H9 (cell line): Measurements from ENCODE around the gene EVI5L. TPM values are rescaled to one million over a fixed set of nuclear protein-coding genes. Genes with fewer than 3 reads are reported as not detected.

Source experiments
- DNase-seq: peaks from one replicate; pipeline ENCODE4 v3.0.0-alpha.2; 2017
- H2AFZ ChIP-seq: one replicate; pipeline ENCODE4 v1.6.1; 2013; ENCODE audit warnings: mild to moderate bottlenecking, low read length, control low read depth, moderate library complexity
- H2AK5ac ChIP-seq: 2 replicates; pipeline ENCODE4 v1.6.1; 2013; ENCODE audit warnings: low read length, control low read depth, mixed read lengths; ENCODE audit not compliant: insufficient read length
- H2BK120ac ChIP-seq: one replicate; pipeline ENCODE4 v1.6.1; 2013; ENCODE audit warnings: low read depth, mild to moderate bottlenecking, low read length, control low read depth, inconsistent platforms; ENCODE audit not compliant: poor library complexity, severe bottlenecking
- H2BK12ac ChIP-seq: 2 replicates; pipeline ENCODE4 v1.6.1; 2013; ENCODE audit warnings: low read length, control low read depth, mixed read lengths, low read depth; ENCODE audit not compliant: insufficient read length
- H2BK15ac ChIP-seq: 2 replicates; pipeline ENCODE4 v1.6.1; 2013; ENCODE audit warnings: low read depth, low read length, control low read depth
- H2BK20ac ChIP-seq: one replicate; pipeline ENCODE4 v1.6.1; 2013; ENCODE audit warnings: low read depth, mild to moderate bottlenecking, low read length, control low read depth, inconsistent platforms; ENCODE audit not compliant: poor library complexity, severe bottlenecking
- H2BK5ac ChIP-seq: 2 replicates; pipeline ENCODE4 v1.6.1; 2013; ENCODE audit warnings: low read length, control low read depth, mixed read lengths; ENCODE audit not compliant: insufficient read length
- H3K14ac ChIP-seq: 2 replicates; pipeline ENCODE4 v1.6.1; 2013; ENCODE audit warnings: low read length, control low read depth; ENCODE audit not compliant: insufficient read depth
- H3K18ac ChIP-seq: 2 replicates; pipeline ENCODE4 v1.6.1; 2013; ENCODE audit warnings: low read depth, mild to moderate bottlenecking, mixed read lengths, low read length, control low read depth; ENCODE audit not compliant: insufficient read length
- H3K23ac ChIP-seq: 2 replicates; pipeline ENCODE4 v1.6.1; 2013; ENCODE audit warnings: low read length, control low read depth, mixed read lengths, low read depth; ENCODE audit not compliant: insufficient read length
- H3K23me2 ChIP-seq: 2 replicates; pipeline ENCODE4 v1.6.1; 2013; ENCODE audit warnings: low read depth, mild to moderate bottlenecking, mixed read lengths, low read length, control low read depth; ENCODE audit not compliant: insufficient read length, poor library complexity, severe bottlenecking
- H3K27ac ChIP-seq: 2 replicates; pipeline ENCODE4 v1.5.1; 2013; ENCODE audit warnings: low read length, control low read depth, mixed read lengths, low read depth; ENCODE audit not compliant: insufficient read length
- H3K27me3 ChIP-seq: 2 replicates; pipeline ENCODE4 v1.6.1; 2013; ENCODE audit warnings: low read length, control low read depth, inconsistent platforms; ENCODE audit not compliant: insufficient read depth
- H3K4ac ChIP-seq: 2 replicates; pipeline ENCODE4 v1.6.1; 2013; ENCODE audit warnings: low read depth, mild to moderate bottlenecking, control low read depth, inconsistent platforms, low read length, moderate library complexity
- H3K4me1 ChIP-seq: 2 replicates; pipeline ENCODE4 v1.6.1; 2013; ENCODE audit warnings: low read length, control low read depth, inconsistent platforms; ENCODE audit not compliant: insufficient read depth
- H3K4me2 ChIP-seq: 2 replicates; pipeline ENCODE4 v1.6.1; 2013; ENCODE audit warnings: low read length, control low read depth, mixed read lengths; ENCODE audit not compliant: insufficient read length, insufficient read depth
- H3K56ac ChIP-seq: 2 replicates; pipeline ENCODE4 v1.6.1; 2013; ENCODE audit warnings: low read depth, mild to moderate bottlenecking, mixed read lengths, low read length, control low read depth; ENCODE audit not compliant: insufficient read length
- H3K79me1 ChIP-seq: 2 replicates; pipeline ENCODE4 v1.6.1; 2013; ENCODE audit warnings: low read depth, mild to moderate bottlenecking, moderate library complexity, low read length, control low read depth, inconsistent platforms; ENCODE audit not compliant: insufficient read depth, poor library complexity, severe bottlenecking
- H3K79me2 ChIP-seq: 2 replicates; pipeline ENCODE4 v1.6.1; 2013; ENCODE audit warnings: low read length, control low read depth, inconsistent platforms; ENCODE audit not compliant: insufficient read depth
- H3K9ac ChIP-seq: 2 replicates; pipeline ENCODE4 v1.6.1; 2013; ENCODE audit warnings: low read length, control low read depth, mixed read lengths; ENCODE audit not compliant: insufficient read length; ENCODE audit errors: extremely low read depth
- H3K9me3 ChIP-seq: one replicate; pipeline ENCODE4 v1.6.1; 2013; ENCODE audit warnings: low read depth, low read length, inconsistent platforms; ENCODE audit not compliant: control insufficient read depth
- H3T11ph ChIP-seq: one replicate; pipeline ENCODE4 v1.6.1; 2013; ENCODE audit warnings: mild to moderate bottlenecking, low read length, control low read depth, inconsistent platforms
- H4K20me1 ChIP-seq: one replicate; pipeline ENCODE4 v1.6.1; 2013; ENCODE audit not compliant: control insufficient read depth, insufficient read length, insufficient read depth
- H4K5ac ChIP-seq: 2 replicates; pipeline ENCODE4 v1.6.1; 2013; ENCODE audit warnings: low read depth, mild to moderate bottlenecking, mixed read lengths, low read length, control low read depth; ENCODE audit not compliant: insufficient read length
- H4K8ac ChIP-seq: replicated peaks from 2 replicates; pipeline ENCODE4 v1.6.1; 2013; ENCODE audit warnings: low read length, control low read depth, mixed read lengths, low read depth; ENCODE audit not compliant: insufficient read length
- H4K91ac ChIP-seq: 2 replicates; pipeline ENCODE4 v1.6.1; 2013; ENCODE audit warnings: low read depth, mild to moderate bottlenecking, moderate library complexity, mixed read lengths, low read length, control low read depth; ENCODE audit not compliant: insufficient read length
- H3K27ac Mint-ChIP-seq, 3 experiments: 2 replicates in 2 of 3; 3 replicates in 1 of 3; pipeline ENCODE4 v1.8.0; 2020 to 2021; ENCODE audit warnings: mixed read lengths in 3 of 3, mild to moderate bottlenecking in 1 of 3, moderate library complexity in 1 of 3
- H3K27me3 Mint-ChIP-seq: 2 replicates; pipeline ENCODE4 v1.8.0; 2021; ENCODE audit warnings: low read depth, mild to moderate bottlenecking, moderate library complexity, mixed read lengths
- H3K36me3 Mint-ChIP-seq, 3 experiments: 2 replicates in 2 of 3; 3 replicates in 1 of 3; pipeline ENCODE4 v1.8.0; 2020 to 2021; ENCODE audit warnings: low read depth in 3 of 3, mixed read lengths in 3 of 3; ENCODE audit not compliant: insufficient read depth in 1 of 3
- H3K4me1 Mint-ChIP-seq, 2 experiments: 2 replicates each; pipeline ENCODE4 v1.8.0; 2020; ENCODE audit warnings: mixed read lengths in 2 of 2
- H3K4me3 Mint-ChIP-seq, 2 experiments: 2 replicates in 1 of 2; 3 replicates in 1 of 2; pipeline ENCODE4 v1.8.0; 2020 to 2021; ENCODE audit warnings: mild to moderate bottlenecking in 2 of 2, mixed read lengths in 2 of 2, moderate library complexity in 1 of 2
- H3K9me3 Mint-ChIP-seq, 2 experiments: 2 replicates in 1 of 2; 3 replicates in 1 of 2; pipeline ENCODE4 v1.8.0; 2020; ENCODE audit warnings: mild to moderate bottlenecking in 2 of 2, mixed read lengths in 2 of 2, moderate library complexity in 1 of 2
- CTCF ChIP-seq: fragments of 200-600 bp; sonication (generic); conservative IDR thresholded peaks from 3 replicates; pipeline ENCODE4 v1.8.0; 2021; ENCODE audit warnings: antibody characterized with exemption, mild to moderate bottlenecking
- WGBS: extraction: QIAGEN DNeasy Blood & Tissue Kit; methylation state at CpG from one replicate; pipeline ENCODE4 v1.1.7; 2013; ENCODE audit warnings: missing lambda C conversion rate, low lambda C conversion rate, mixed read lengths; ENCODE audit not compliant: insufficient read length; ENCODE audit errors: extremely low coverage; 5-methylcytosine and 5-hydroxymethylcytosine counted together
- total RNA-seq: library from RNA; stranded (reverse); gene quantifications from 2 replicates; pipeline ENCODE4 v1.2.1, GENCODE V29; 2021

EVI5L gene
- total RNA-seq, 1 experiment from 2014 or later, result 7.1 TPM

GRCh38 chr19:7911508-7912143 is 81.6 kb downstream of the EVI5L start:
- H3K18ac ChIP-seq, result no peak overlapping the region
- H3K27ac Mint-ChIP-seq, result no peak overlapping the region
- H4K91ac ChIP-seq, result no peak overlapping the region
- H2AK5ac ChIP-seq, result no peak overlapping the region
- DNase-seq, result no peak
- H4K20me1 ChIP-seq, result no peaks in the 10 kb centered on the region
- no peak overlapping the region for H3K14ac ChIP-seq
- H3K27me3 ChIP-seq, result peaks cover 9% of the 10 kb centered on the region; the same call in 1 of the 2 replicates
- H3K4ac ChIP-seq, result no peak overlapping the region
- peaks cover 3 to 6% of the 10 kb centered on the region in 2 experiments; a peak in 2 of 4 replicates for H3K4me1 Mint-ChIP-seq
- H3K56ac ChIP-seq, result no peak overlapping the region
- no peak overlapping the region for H3K4me2 ChIP-seq
- no peaks in the 10 kb centered on the region for H3K79me2 ChIP-seq
- no peak for TF ChIP-seq CTCF
- H3K79me1 ChIP-seq, result no peaks in the 10 kb centered on the region
- no CpG with 5 or more reads among the region's 18 CpGs for WGBS
- no peak overlapping the region for H2BK20ac ChIP-seq
- no peaks in the 10 kb centered on the region for H3K4me1 ChIP-seq
- no peak overlapping the region for H3K4me3 Mint-ChIP-seq
- no peak overlapping the region for H3T11ph ChIP-seq
- H3K27ac ChIP-seq, result no peak overlapping the region
- peaks cover 13 to 28% (median 24%) of the 10 kb centered on the region in 3 experiments; a peak in 6 of 7 replicates for H3K36me3 Mint-ChIP-seq
- no peaks in the 10 kb centered on the region for H3K9me3 ChIP-seq
- H4K5ac ChIP-seq, result no peak overlapping the region
- H4K8ac ChIP-seq, result no peak overlapping the region
- no peak overlapping the region for H3K9ac ChIP-seq
- no peak overlapping the region for H3K23ac ChIP-seq
- no peak overlapping the region for H2BK5ac ChIP-seq
- H2BK120ac ChIP-seq, result no peak overlapping the region
- H2BK12ac ChIP-seq, result no peak overlapping the region
- peaks cover 27% of the 10 kb centered on the region for H3K27me3 Mint-ChIP-seq
- H2AFZ ChIP-seq, result no peak overlapping the region
- no peak overlapping the region for H2BK15ac ChIP-seq
- no peaks in the 10 kb centered on the region for H3K9me3 Mint-ChIP-seq
- H3K23me2 ChIP-seq, result peaks cover 5% of the 10 kb centered on the region
